Measurements from ENCODE around the gene MEAF6.

MEAF6 gene

DNA sequence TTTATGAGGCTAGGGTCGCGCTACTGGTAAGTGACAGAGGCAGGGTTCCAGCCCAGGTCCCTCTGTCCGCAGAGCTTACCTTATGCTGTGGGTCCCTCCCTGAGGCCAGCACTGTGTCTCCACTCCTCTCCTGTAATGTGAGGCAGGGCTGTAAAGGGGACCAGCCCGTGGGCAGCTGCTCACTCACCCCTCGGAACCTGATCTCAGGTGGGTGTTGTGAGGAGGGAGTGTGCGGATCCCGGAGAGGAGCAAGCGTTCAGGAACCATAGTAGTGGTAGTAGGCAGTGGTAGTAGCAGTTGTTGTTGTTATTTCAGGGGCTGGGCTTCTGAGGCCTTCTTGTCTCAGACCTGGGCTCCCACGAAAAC, 38.5 kb downstream of the MEAF6 start:
- DNase-seq (ENCODE audit: low spot score): no peak
- TF ChIP-seq, protein P1, sequence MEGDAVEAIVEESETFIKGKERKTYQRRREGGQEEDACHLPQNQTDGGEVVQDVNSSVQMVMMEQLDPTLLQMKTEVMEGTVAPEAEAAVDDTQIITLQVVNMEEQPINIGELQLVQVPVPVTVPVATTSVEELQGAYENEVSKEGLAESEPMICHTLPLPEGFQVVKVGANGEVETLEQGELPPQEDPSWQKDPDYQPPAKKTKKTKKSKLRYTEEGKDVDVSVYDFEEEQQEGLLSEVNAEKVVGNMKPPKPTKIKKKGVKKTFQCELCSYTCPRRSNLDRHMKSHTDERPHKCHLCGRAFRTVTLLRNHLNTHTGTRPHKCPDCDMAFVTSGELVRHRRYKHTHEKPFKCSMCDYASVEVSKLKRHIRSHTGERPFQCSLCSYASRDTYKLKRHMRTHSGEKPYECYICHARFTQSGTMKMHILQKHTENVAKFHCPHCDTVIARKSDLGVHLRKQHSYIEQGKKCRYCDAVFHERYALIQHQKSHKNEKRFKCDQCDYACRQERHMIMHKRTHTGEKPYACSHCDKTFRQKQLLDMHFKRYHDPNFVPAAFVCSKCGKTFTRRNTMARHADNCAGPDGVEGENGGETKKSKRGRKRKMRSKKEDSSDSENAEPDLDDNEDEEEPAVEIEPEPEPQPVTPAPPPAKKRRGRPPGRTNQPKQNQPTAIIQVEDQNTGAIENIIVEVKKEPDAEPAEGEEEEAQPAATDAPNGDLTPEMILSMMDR (IDR thresholded peaks at IDR 0.05; ENCODE audit: poor library complexity, severe bottlenecking): no peak
- Histone ChIP-seq H3K4me1 (ENCODE audit: insufficient read depth, poor library complexity, severe bottlenecking) (peaks cover 35% of the 10 kb centered on the region), H3K36me3 (ENCODE audit: low read depth) (peaks cover 61% of the 10 kb centered on the region), H3K9me3 (ENCODE audit: severe bottlenecking) (no peaks in the 10 kb centered on the region), H3K27me3 (ENCODE audit: insufficient read depth, poor library complexity, severe bottlenecking) (no peaks in the 10 kb centered on the region), H3K4me3 (ENCODE audit: severe bottlenecking) (peak overlapping the region; percentile 79), H3K27ac (ENCODE audit: poor library complexity, severe bottlenecking) (peak overlapping the region; percentile 98)
- ATAC-seq (ENCODE audit: low read depth): no peak

DNA sequence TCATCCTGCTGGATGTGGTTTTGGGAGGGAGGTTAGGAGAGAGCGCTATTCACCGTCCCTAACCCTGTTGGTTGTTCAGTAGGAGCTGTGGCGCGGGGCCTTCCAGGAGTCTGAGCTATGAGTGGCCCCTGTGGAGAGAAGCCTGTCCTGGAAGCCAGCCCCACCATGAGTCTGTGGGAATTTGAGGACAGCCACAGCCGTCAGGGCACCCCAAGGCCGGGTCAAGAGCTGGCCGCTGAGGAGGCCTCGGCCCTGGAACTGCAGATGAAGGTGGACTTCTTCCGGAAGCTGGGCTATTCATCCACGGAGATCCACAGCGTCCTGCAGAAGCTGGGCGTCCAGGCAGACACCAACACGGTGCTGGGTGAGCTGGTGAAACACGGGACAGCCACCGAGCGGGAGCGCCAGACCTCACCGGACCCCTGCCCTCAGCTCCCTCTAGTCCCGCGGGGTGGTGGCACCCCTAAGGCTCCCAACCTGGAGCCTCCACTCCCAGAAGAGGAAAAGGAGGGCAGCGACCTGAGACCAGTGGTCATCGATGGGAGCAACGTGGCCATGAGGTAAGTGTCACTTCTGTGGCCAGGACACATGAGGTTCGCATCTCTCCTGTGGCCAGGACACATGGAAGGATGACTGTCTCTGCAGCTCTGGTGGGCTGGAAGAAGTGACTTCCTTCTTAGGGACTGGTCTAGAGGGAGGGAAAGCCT, 39.0 kb downstream of the MEAF6 start:
- peak overlapping the region; percentile 98 for H3K27ac ChIP-seq (ENCODE audit: poor library complexity, severe bottlenecking)
- TF ChIP-seq, protein P1 (IDR thresholded peaks at IDR 0.05; ENCODE audit: poor library complexity, severe bottlenecking): no peak
- H3K36me3 ChIP-seq (ENCODE audit: low read depth): peaks cover 55% of the 10 kb centered on the region
- H3K4me1 ChIP-seq (ENCODE audit: insufficient read depth, poor library complexity, severe bottlenecking): peaks cover 37% of the 10 kb centered on the region
- no peaks in the 10 kb centered on the region for H3K9me3 ChIP-seq (ENCODE audit: severe bottlenecking)
- no peak for DNase-seq (ENCODE audit: low spot score)
- no peak for ATAC-seq (ENCODE audit: low read depth)
- H3K27me3 ChIP-seq (ENCODE audit: insufficient read depth, poor library complexity, severe bottlenecking): no peaks in the 10 kb centered on the region
- peak overlapping the region; percentile 79 for H3K4me3 ChIP-seq (ENCODE audit: severe bottlenecking)

DNA sequence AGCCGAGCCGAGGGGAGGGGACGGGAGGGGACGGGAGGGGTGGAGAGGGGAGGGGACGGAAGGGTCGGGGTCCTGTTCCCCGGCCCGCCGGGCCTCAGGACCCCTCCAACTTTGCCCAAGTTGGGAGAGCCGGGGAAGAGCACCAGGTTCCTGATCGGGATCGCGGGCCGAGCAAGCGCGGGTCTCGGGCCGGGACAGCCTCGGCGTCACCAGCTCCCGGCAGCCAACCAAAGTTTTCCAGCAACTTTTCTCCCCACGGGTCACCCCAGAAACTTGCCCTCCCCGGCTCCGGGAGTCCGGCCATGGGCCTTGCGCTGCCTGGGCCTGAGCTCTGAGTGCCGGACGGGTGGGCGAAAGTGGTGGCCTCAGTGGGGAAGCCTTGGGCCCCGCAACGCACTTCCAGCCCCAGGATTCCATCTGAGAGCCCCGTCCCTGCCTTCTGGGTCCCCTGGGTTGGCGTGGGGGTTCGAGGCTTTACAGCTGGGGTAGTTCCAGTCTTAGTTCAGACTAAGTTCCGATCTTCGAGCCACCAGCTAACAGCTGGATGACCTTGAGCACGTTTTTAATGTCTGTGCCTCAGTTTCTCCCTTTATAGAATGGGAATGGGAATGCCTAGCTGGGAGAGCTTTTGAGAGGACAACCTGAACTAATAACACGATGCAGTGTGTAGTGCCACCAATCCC, 39.7 kb downstream of the MEAF6 start:
- peak overlapping the region; percentile 98 for H3K27ac ChIP-seq (ENCODE audit: poor library complexity, severe bottlenecking)
- peaks cover 30% of the 10 kb centered on the region for H3K4me1 ChIP-seq (ENCODE audit: insufficient read depth, poor library complexity, severe bottlenecking)
- DNase-seq (ENCODE audit: low spot score) (no peak), ATAC-seq (ENCODE audit: low read depth) (no peak)
- no peaks in the 10 kb centered on the region for H3K9me3 ChIP-seq (ENCODE audit: severe bottlenecking)
- peak overlapping the region; percentile 79 for H3K4me3 ChIP-seq (ENCODE audit: severe bottlenecking)
- TF ChIP-seq, protein P1 (IDR thresholded peaks at IDR 0.05; ENCODE audit: poor library complexity, severe bottlenecking): no peak
- H3K27me3 ChIP-seq (ENCODE audit: insufficient read depth, poor library complexity, severe bottlenecking): no peaks in the 10 kb centered on the region
- H3K36me3 ChIP-seq (ENCODE audit: low read depth): peaks cover 48% of the 10 kb centered on the region

DNA sequence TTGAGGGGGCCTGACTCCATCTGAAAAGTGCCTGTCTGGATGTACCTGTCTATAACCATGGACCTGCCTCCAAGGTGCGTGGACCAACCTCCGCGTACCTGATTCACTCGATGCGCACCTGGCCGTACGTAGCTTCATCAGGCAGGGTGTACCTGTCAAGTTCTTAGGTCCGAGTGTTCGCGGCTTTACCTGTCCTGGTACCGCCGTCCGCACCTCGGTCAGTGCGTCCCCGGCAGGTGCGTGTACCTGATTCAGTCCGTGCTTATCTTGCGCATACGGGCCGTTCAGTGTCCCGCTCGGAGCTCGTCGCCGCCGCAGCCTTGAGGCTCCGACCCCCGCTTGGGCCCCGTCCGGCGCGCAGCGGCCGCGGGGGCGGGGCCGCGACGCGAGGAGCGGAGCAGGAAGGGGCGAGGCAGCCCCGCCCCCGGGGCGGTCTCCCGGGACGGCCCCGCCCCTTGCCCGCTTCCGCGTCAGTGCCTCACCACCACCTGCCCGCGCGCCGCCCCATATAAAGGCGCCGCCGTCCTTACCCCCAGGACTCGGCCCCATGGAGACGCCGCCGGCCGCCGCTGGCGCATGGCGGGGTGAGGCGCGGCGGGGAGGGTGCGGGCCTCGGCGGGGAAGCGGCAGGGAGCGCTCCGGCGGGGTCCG, 40.4 kb downstream of the MEAF6 start, which contains the start of gene ZC3H12A:
Gene ZC3H12A (plus strand): TSS at position 535 of the 651 bp plus-strand sequence. CDS start 917 bp downstream, outside the sequence.
- ATAC-seq (ENCODE audit: low read depth) (peak; percentile 18), DNase-seq (ENCODE audit: low spot score) (peak; percentile 88)
- no peaks in the 10 kb centered on the region for H3K27me3 ChIP-seq (ENCODE audit: insufficient read depth, poor library complexity, severe bottlenecking)
- H3K27ac ChIP-seq (ENCODE audit: poor library complexity, severe bottlenecking): peak within 1 kb of the TSS; percentile 98
- H3K4me3 ChIP-seq (ENCODE audit: severe bottlenecking): peak within 1 kb of the TSS; percentile 79
- peaks cover 44% of the 10 kb centered on the region for H3K36me3 ChIP-seq (ENCODE audit: low read depth)
- peaks cover 29% of the 10 kb centered on the region for H3K4me1 ChIP-seq (ENCODE audit: insufficient read depth, poor library complexity, severe bottlenecking)
- TF ChIP-seq, protein P1 (IDR thresholded peaks at IDR 0.05; ENCODE audit: poor library complexity, severe bottlenecking): no peak
- no peaks in the 10 kb centered on the region for H3K9me3 ChIP-seq (ENCODE audit: severe bottlenecking)
